ENCODE results near the gene CCR3. TPM values are rescaled to one million over a fixed set of nuclear protein-coding genes. Genes with fewer than 3 reads are reported as not detected.

Gene CCR3
- total RNA-seq, 1 experiment from 2014 or later: not detected

DNA sequence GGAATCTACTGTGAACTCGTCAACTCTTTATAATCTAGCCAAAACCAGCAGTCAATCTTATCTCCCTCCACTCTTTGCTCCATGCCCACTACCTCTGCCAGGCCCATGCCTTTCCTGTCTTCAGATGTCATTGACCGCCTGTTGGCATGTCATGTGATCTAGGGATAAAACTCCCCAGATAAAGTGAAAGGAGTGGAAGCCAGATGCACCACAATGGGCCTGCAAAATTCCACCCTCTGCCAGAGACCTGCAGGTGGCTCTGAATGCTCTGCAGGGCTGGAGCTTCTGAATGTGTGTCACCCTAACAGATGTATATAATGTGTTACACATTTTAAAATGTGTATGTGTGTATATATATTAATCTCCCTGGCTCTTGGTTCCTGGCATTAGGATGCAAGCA lies 2.3 kb upstream of the CCR3 start:
- CTCF ChIA-PET: interaction anchor here (0.6 kb wide), 1 partner anchor 155 kb away, joined by 4 read pairs; no protein-coding TSS in a partner anchor
- Histone ChIP-seq H3K27ac (ENCODE audit: low read depth, low read length, poor library complexity, severe bottlenecking) (no peak overlapping the region), H3K4me3 (ENCODE audit: low read depth, low read length, poor library complexity, severe bottlenecking) (no peak overlapping the region), H3K4me1 (ENCODE audit: insufficient read depth, low read length, poor library complexity, severe bottlenecking) (no peaks in the 10 kb centered on the region), H3K9me3 (ENCODE audit: low read depth, low read length, poor library complexity, severe bottlenecking) (no peaks in the 10 kb centered on the region), H3K27me3 (replicated peaks; ENCODE audit: insufficient read depth, low read depth, low read length, poor library complexity) (no peaks in the 10 kb centered on the region), H3K36me3 (ENCODE audit: insufficient read depth, low read length, poor library complexity, severe bottlenecking) (no peaks in the 10 kb centered on the region)
- POLR2A ChIA-PET (ENCODE audit: low non-redundant PET): no interaction called here
- no TSS peak for BruUV-seq (replicated peaks)
- intact Hi-C loops (cut with micrococcal nuclease; ENCODE audit: unreplicated experiment): no loop called here
- no peak for DNase-seq (ENCODE audit: low spot score)
- TF ChIP-seq EZH2 (IDR thresholded peaks at IDR 0.05; ENCODE audit: borderline replicate concordance, low read depth, low read length, poor library complexity, severe bottlenecking): no peak
- TF ChIP-seq, protein P1, sequence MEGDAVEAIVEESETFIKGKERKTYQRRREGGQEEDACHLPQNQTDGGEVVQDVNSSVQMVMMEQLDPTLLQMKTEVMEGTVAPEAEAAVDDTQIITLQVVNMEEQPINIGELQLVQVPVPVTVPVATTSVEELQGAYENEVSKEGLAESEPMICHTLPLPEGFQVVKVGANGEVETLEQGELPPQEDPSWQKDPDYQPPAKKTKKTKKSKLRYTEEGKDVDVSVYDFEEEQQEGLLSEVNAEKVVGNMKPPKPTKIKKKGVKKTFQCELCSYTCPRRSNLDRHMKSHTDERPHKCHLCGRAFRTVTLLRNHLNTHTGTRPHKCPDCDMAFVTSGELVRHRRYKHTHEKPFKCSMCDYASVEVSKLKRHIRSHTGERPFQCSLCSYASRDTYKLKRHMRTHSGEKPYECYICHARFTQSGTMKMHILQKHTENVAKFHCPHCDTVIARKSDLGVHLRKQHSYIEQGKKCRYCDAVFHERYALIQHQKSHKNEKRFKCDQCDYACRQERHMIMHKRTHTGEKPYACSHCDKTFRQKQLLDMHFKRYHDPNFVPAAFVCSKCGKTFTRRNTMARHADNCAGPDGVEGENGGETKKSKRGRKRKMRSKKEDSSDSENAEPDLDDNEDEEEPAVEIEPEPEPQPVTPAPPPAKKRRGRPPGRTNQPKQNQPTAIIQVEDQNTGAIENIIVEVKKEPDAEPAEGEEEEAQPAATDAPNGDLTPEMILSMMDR (conservative IDR thresholded peaks at IDR 0.05; ENCODE audit: low read depth, low read length): no peak

DNA sequence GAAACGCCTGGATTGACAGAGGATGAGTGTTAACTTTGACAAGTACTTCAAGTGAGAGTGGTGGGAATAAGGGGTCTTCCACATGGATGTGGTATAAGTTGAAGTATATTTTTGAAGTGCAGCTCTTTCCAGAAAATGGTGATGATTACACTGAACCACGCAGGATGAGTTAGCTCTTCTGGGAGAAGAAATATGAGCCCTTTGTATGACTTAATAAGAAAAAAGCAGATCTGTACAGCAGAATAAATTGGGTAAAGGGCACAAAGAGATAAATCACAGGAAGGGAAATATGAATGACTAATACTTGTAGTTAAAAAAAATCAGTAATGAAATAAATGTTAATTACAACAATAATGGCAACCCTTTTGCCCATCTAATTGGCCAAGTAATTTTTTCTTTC lies 1.3 kb downstream of the CCR3 start:
- TF ChIP-seq, protein P1 (conservative IDR thresholded peaks at IDR 0.05; ENCODE audit: low read depth, low read length): no peak
- no peak for TF ChIP-seq EZH2 (IDR thresholded peaks at IDR 0.05; ENCODE audit: borderline replicate concordance, low read depth, low read length, poor library complexity, severe bottlenecking)
- DNase-seq (ENCODE audit: low spot score): no peak
- intact Hi-C loops (cut with micrococcal nuclease; ENCODE audit: unreplicated experiment): no loop called here
- CTCF ChIA-PET: no interaction called here
- Histone ChIP-seq H3K4me3 (ENCODE audit: low read depth, low read length, poor library complexity, severe bottlenecking) (no peak overlapping the region), H3K27ac (ENCODE audit: low read depth, low read length, poor library complexity, severe bottlenecking) (no peak overlapping the region), H3K36me3 (ENCODE audit: insufficient read depth, low read length, poor library complexity, severe bottlenecking) (no peaks in the 10 kb centered on the region), H3K4me1 (ENCODE audit: insufficient read depth, low read length, poor library complexity, severe bottlenecking) (no peaks in the 10 kb centered on the region), H3K9me3 (ENCODE audit: low read depth, low read length, poor library complexity, severe bottlenecking) (no peaks in the 10 kb centered on the region), H3K27me3 (replicated peaks; ENCODE audit: insufficient read depth, low read depth, low read length, poor library complexity) (no peaks in the 10 kb centered on the region)
- POLR2A ChIA-PET (ENCODE audit: low non-redundant PET): no interaction called here
- BruUV-seq (replicated peaks): no TSS peak

- Histone ChIP-seq H3K27me3 (replicated peaks; ENCODE audit: insufficient read depth, low read depth, low read length, poor library complexity) (no peaks in the 10 kb centered on the region), H3K4me1 (ENCODE audit: insufficient read depth, low read length, poor library complexity, severe bottlenecking) (no peaks in the 10 kb centered on the region), H3K4me3 (ENCODE audit: low read depth, low read length, poor library complexity, severe bottlenecking) (no peak overlapping the region), H3K36me3 (ENCODE audit: insufficient read depth, low read length, poor library complexity, severe bottlenecking) (no peaks in the 10 kb centered on the region), H3K27ac (ENCODE audit: low read depth, low read length, poor library complexity, severe bottlenecking) (no peak overlapping the region), H3K9me3 (ENCODE audit: low read depth, low read length, poor library complexity, severe bottlenecking) (no peaks in the 10 kb centered on the region)
- no TSS peak for BruUV-seq (replicated peaks)
- TF ChIP-seq, protein P1 (conservative IDR thresholded peaks at IDR 0.05; ENCODE audit: low read depth, low read length): no peak
- TF ChIP-seq EZH2 (IDR thresholded peaks at IDR 0.05; ENCODE audit: borderline replicate concordance, low read depth, low read length, poor library complexity, severe bottlenecking): no peak
- ChIA-PET CTCF (no interaction called here), POLR2A (ENCODE audit: low non-redundant PET) (no interaction called here)
- intact Hi-C loops (cut with micrococcal nuclease; ENCODE audit: unreplicated experiment): no loop called here
- no peak for DNase-seq (ENCODE audit: low spot score)
These were observed 2.9 kb downstream of the CCR3 start for GRCh38 chr3:46245146-46245545.

All from A673 (cell line).